Stomach smooth muscle (tissue), 2 donors: ENCODE measurements around the gene LRCOL1.

Source experiments
- H3K27ac ChIP-seq: one replicate; pipeline ENCODE4 v1.7.0; 2013; ENCODE audit warnings: mild to moderate bottlenecking, low read length, inconsistent platforms
- H3K27me3 ChIP-seq, 2 donors: one replicate each; pipeline ENCODE4 v1.7.0; 2013; ENCODE audit warnings: low read length in 2 of 2; ENCODE audit not compliant: insufficient read depth in 2 of 2, control insufficient read depth in 1 of 2
- H3K36me3 ChIP-seq, 2 donors: one replicate each; pipeline ENCODE4 v1.7.0; 2013; ENCODE audit warnings: low read length in 2 of 2; ENCODE audit not compliant: control insufficient read depth in 2 of 2, insufficient read depth in 2 of 2
- H3K4me1 ChIP-seq: one replicate; pipeline ENCODE4 v1.7.0; 2013; ENCODE audit warnings: low read length; ENCODE audit not compliant: control insufficient read depth, insufficient read depth
- H3K4me3 ChIP-seq, 2 donors: one replicate each; pipeline ENCODE4 v1.7.0; 2013; ENCODE audit warnings: low read length in 2 of 2
- H3K9ac ChIP-seq, 2 donors: one replicate each; pipeline ENCODE4 v1.7.0; 2013; ENCODE audit warnings: low read length in 2 of 2, mild to moderate bottlenecking in 1 of 2
- H3K9me3 ChIP-seq, 2 donors: one replicate each; pipeline ENCODE4 v1.7.0; 2013; ENCODE audit warnings: low read length in 2 of 2; ENCODE audit not compliant: control insufficient read depth in 2 of 2
- donor health status: healthy.
- donor health status: Pancreatic carcinoma.

LRCOL1 gene

GRCh38 chr12:132570635-132571034 is 39.7 kb downstream of the LRCOL1 start:
- peaks cover 6 to 13% of the 10 kb centered on the region in 2 donors for H3K36me3 ChIP-seq

GRCh38 chr12:132569856-132570480 is 40.4 kb downstream of the LRCOL1 start:
- Histone ChIP-seq H3K27me3 (no peaks in the 10 kb centered on the region), H3K9ac (no peak overlapping the region), H3K4me1 (peaks cover 2% of the 10 kb centered on the region), H3K4me3 (no peak overlapping the region), H3K27ac (no peak overlapping the region), H3K36me3 (peaks cover 7 to 13% of the 10 kb centered on the region in 2 donors), H3K9me3 (no peaks in the 10 kb centered on the region)

More at GRCh38 chr12:132570635-132571034, 39.7 kb downstream of the LRCOL1 start:
- Histone ChIP-seq H3K4me3 (no peak overlapping the region), H3K9me3 (no peaks in the 10 kb centered on the region), H3K27ac (no peak overlapping the region), H3K27me3 (no peaks in the 10 kb centered on the region), H3K9ac (no peak overlapping the region), H3K4me1 (no peaks in the 10 kb centered on the region)

GRCh38 chr12:132568826-132569480 is 41.4 kb downstream of the LRCOL1 start:
- H3K9ac ChIP-seq = no peak overlapping the region
- H3K9me3 ChIP-seq = no peaks in the 10 kb centered on the region
- peaks cover 7% of the 10 kb centered on the region in 2 donors for H3K36me3 ChIP-seq
- peaks cover 2% of the 10 kb centered on the region for H3K4me1 ChIP-seq
- H3K4me3 ChIP-seq = no peak overlapping the region
- H3K27ac ChIP-seq = no peak overlapping the region
- no peaks in the 10 kb centered on the region for H3K27me3 ChIP-seq

- Histone ChIP-seq H3K27me3 (no peaks in the 10 kb centered on the region), H3K4me1 (peaks cover 2% of the 10 kb centered on the region), H3K36me3 (peaks cover 7% of the 10 kb centered on the region in 2 donors), H3K4me3 (no peak overlapping the region), H3K9me3 (no peaks in the 10 kb centered on the region), H3K27ac (no peak overlapping the region), H3K9ac (no peak overlapping the region)
Measured at GRCh38 chr12:132568301-132568700, 42.1 kb downstream of the LRCOL1 start.

GRCh38 chr12:132566516-132567131 is 43.8 kb downstream of the LRCOL1 start:
- peaks cover 0 to 5% of the 10 kb centered on the region in 2 donors for H3K36me3 ChIP-seq
- H3K9me3 ChIP-seq = no peaks in the 10 kb centered on the region
- H3K27me3 ChIP-seq = no peaks in the 10 kb centered on the region
- no peak overlapping the region for H3K27ac ChIP-seq
- H3K9ac ChIP-seq = no peak overlapping the region
- H3K4me3 ChIP-seq = no peak overlapping the region
- peaks cover 2% of the 10 kb centered on the region for H3K4me1 ChIP-seq

GRCh38 chr12:132565365-132565764 is 45.0 kb downstream of the LRCOL1 start:
- peaks cover 0 to 5% of the 10 kb centered on the region in 2 donors for H3K36me3 ChIP-seq
- no peak overlapping the region for H3K4me3 ChIP-seq
- peaks cover 10% of the 10 kb centered on the region for H3K4me1 ChIP-seq
- H3K27ac ChIP-seq = no peak overlapping the region
- H3K27me3 ChIP-seq = no peaks in the 10 kb centered on the region
- no peaks in the 10 kb centered on the region for H3K9me3 ChIP-seq
- no peak overlapping the region for H3K9ac ChIP-seq

- no peak overlapping the region for H3K9ac ChIP-seq
- H3K27me3 ChIP-seq = no peaks in the 10 kb centered on the region
- peaks cover 17% of the 10 kb centered on the region for H3K4me1 ChIP-seq
- no peak overlapping the region for H3K4me3 ChIP-seq
- H3K9me3 ChIP-seq = no peaks in the 10 kb centered on the region
- H3K27ac ChIP-seq = no peak overlapping the region
- H3K36me3 ChIP-seq = peaks cover 0 to 5% of the 10 kb centered on the region in 2 donors
Measured at GRCh38 chr12:132563911-132564310, 46.5 kb downstream of the LRCOL1 start.

- no peak overlapping the region for H3K9ac ChIP-seq
- H3K9me3 ChIP-seq = no peaks in the 10 kb centered on the region
- no peaks in the 10 kb centered on the region for H3K27me3 ChIP-seq
- peaks cover 20% of the 10 kb centered on the region for H3K4me1 ChIP-seq
- H3K4me3 ChIP-seq = no peak overlapping the region
- H3K36me3 ChIP-seq = peaks cover 0 to 4% of the 10 kb centered on the region in 2 donors
- no peak overlapping the region for H3K27ac ChIP-seq
Measured at GRCh38 chr12:132562489-132563021, 47.8 kb downstream of the LRCOL1 start.

GRCh38 chr12:132561427-132562156 is 48.8 kb downstream of the LRCOL1 start:
- Histone ChIP-seq H3K36me3 (peaks cover 0 to 4% of the 10 kb centered on the region in 2 donors), H3K4me1 (peaks cover 20% of the 10 kb centered on the region), H3K27ac (no peak overlapping the region), H3K9ac (no peak overlapping the region), H3K27me3 (no peaks in the 10 kb centered on the region), H3K9me3 (no peaks in the 10 kb centered on the region), H3K4me3 (no peak overlapping the region)

GRCh38 chr12:132560614-132561426 is 49.6 kb downstream of the LRCOL1 start:
- H3K27ac ChIP-seq = no peak overlapping the region
- peaks cover 0 to 4% of the 10 kb centered on the region in 2 donors for H3K36me3 ChIP-seq
- H3K4me3 ChIP-seq = peak overlapping the region; percentile 31 to 72
- no peaks in the 10 kb centered on the region for H3K27me3 ChIP-seq
- peaks cover 20% of the 10 kb centered on the region for H3K4me1 ChIP-seq
- H3K9ac ChIP-seq = no peak overlapping the region
- no peaks in the 10 kb centered on the region for H3K9me3 ChIP-seq
